ENCODE data around the gene TRAFD1.

TRAFD1 gene

GRCh38 chr12:112179916-112180315 is 54.6 kb downstream of the TRAFD1 start:
- DNase-seq: no peak

GRCh38 chr12:112180422-112180821 is 55.1 kb downstream of the TRAFD1 start:
- no peak for DNase-seq

GRCh38 chr12:112182499-112182898 is 57.1 kb downstream of the TRAFD1 start:
- no peak for DNase-seq

GRCh38 chr12:112183141-112184021 is 58.0 kb downstream of the TRAFD1 start:
- no peak for DNase-seq

- DNase-seq: no peak
These were observed 58.9 kb downstream of the TRAFD1 start for GRCh38 chr12:112184056-112184887.

GRCh38 chr12:112185093-112185923 is 59.9 kb downstream of the TRAFD1 start:
- no peak for DNase-seq

- DNase-seq: no peak
These were observed 62.9 kb downstream of the TRAFD1 start for GRCh38 chr12:112188130-112188830.

GRCh38 chr12:112190231-112191025 is 65.1 kb downstream of the TRAFD1 start:
- no peak for DNase-seq

- DNase-seq: no peak
These were observed 65.8 kb downstream of the TRAFD1 start for GRCh38 chr12:112191201-112191600.

- no peak for DNase-seq
These were observed 66.5 kb downstream of the TRAFD1 start for GRCh38 chr12:112191840-112192321.

- DNase-seq: no peak
These were observed 67.1 kb downstream of the TRAFD1 start for GRCh38 chr12:112192475-112192874.

- no peak for DNase-seq
These were observed 69.4 kb downstream of the TRAFD1 start for GRCh38 chr12:112194601-112195247.

GRCh38 chr12:112196196-112196875 is 71.0 kb downstream of the TRAFD1 start:
- DNase-seq: no peak

GRCh38 chr12:112198120-112198733 is 72.9 kb downstream of the TRAFD1 start:
- DNase-seq: peak; percentile 46

GRCh38 chr12:112199136-112199535 is 73.8 kb downstream of the TRAFD1 start:
- DNase-seq: no peak
